Stomach (tissue), 4 donors: ENCODE data around the gene TRIM2.

Experiments
- EP300 ChIP-seq: sonication (generic); formaldehyde crosslinking; IDR thresholded peaks from one replicate; pipeline ENCODE4 v1.6.1; 2017; ENCODE audit warnings: antibody characterized with exemption
- TF ChIP-seq, protein P1 (sequence below), 7 experiments: fragments of 450-650 bp in 4 of 7; fragments of 200-600 bp in 3 of 7; sonication (generic) in 3 of 7; IDR thresholded peaks; one replicate each; pipeline ENCODE4 v1.5.1; 2016 to 2019; ENCODE audit warnings: antibody characterized with exemption in 7 of 7, control low read depth in 2 of 7, mild to moderate bottlenecking in 1 of 7

- TF ChIP-seq, protein P1, sequence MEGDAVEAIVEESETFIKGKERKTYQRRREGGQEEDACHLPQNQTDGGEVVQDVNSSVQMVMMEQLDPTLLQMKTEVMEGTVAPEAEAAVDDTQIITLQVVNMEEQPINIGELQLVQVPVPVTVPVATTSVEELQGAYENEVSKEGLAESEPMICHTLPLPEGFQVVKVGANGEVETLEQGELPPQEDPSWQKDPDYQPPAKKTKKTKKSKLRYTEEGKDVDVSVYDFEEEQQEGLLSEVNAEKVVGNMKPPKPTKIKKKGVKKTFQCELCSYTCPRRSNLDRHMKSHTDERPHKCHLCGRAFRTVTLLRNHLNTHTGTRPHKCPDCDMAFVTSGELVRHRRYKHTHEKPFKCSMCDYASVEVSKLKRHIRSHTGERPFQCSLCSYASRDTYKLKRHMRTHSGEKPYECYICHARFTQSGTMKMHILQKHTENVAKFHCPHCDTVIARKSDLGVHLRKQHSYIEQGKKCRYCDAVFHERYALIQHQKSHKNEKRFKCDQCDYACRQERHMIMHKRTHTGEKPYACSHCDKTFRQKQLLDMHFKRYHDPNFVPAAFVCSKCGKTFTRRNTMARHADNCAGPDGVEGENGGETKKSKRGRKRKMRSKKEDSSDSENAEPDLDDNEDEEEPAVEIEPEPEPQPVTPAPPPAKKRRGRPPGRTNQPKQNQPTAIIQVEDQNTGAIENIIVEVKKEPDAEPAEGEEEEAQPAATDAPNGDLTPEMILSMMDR (IDR thresholded peaks at IDR 0.05), result no peak
- no peak for TF ChIP-seq EP300
These were observed 52.9 kb downstream of the TRIM2 start for GRCh38 chr4:153257151-153257620.
